NCI-H1436 (cell line): ENCODE data around the gene CALN1.
"Not testable (repeated sequence)": the region's sequence is repeated elsewhere in the genome, so short reads cannot be mapped to it uniquely, and the experiment has no call there.

Experiments
- DNase-seq: peaks from one replicate; lab custom pipeline; 2025; lab: John Stamatoyannopoulos, UW

Gene CALN1

DNA sequence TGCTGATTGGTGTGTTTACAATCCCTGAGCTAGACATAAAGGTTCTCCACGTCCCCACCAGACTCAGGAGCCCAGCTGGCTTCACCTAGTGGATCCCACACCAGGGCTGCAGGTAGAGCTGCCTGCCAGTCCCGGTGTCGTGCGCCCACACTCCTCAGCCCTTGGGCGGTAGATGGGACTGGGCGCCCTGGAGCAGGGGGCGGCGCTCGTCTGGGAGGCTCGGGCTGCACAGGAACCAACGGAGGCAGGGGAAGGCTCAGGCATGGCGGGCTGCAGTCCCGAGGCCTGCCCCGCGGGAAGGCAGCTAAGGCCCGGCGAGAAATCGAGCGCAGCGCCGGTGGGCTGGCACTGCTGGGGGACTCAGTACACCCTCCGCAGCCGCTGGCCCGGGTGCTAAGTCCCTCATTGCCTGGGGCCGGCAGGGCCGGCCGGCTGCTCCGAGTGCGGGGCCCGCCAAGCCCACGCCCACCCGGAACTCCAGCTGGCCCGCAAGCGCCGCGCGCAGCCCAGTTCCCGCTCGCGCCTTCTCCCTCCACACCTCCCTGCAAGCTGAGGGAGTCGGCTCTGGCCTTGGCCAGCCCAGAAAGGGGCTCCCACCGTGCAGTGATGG lies 674.1 kb downstream of the CALN1 start:
- DNase-seq, result not testable (repeated sequence)

DNA sequence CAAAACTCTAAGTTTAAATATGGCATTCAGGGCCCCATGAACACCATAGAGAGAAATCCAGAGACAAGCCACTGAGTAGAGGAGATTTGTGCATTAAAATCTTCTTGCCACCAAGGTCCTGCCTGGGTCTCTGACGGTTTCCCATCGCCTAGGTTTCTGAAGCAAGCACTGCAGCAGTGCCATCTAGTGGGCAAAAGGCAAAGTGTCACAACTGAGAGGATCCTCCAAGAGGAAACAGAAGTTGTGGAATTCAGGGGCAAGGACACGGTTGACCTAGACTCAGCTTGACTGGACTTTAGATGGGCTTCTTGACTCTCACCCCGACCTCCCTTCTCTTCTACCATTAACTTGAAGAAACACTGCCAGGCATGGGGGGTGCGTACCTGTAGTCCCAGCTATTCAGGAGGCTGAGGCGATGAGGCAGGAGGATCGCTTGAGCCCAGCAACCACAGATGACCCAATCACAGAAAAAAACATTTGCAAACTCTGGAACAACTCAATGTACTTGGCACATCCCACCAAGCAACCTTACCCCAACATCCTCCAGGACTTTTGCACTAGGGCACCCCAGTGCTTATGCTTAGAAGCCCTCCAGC lies 676.1 kb downstream of the CALN1 start:
- DNase-seq, result peak; percentile 6

DNA sequence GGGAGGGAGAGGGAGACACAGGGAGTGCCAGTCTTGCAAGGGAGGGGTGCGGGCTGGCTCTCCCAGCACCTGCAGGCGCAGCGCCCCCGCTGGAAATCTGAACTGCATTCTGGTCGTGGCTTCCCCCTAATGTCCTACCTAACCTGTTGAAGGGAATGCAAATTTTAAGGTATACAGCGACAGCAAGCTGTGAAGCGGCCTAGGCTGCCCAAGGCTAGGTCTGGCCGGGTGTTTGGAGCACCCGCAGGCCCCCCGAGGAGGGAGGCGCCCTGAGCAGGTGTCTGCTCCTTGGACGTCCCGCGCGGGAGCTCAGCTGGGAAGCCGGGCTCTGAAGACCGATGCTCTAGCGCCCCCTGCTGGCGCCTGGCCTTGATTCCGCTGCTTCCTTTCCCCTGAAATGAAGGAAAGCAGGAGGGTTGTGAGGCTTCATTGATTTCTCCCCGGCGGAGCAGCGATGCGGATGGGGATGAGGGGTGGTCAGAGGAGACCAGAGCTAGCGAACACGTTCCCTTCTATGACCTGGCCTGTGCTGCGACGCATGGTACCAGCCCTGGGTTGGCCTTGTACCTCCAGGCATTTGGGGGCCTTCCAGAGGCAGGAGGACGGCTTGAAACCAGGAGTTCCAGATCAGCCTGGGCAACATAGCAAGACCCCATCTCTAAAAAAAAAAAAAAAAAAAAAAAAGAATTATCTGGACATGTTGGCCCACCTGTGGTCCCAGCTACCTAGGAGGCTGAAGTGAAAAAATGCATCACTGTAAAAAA lies 678.8 kb downstream of the CALN1 start:
- peak; percentile 58 for DNase-seq

DNA sequence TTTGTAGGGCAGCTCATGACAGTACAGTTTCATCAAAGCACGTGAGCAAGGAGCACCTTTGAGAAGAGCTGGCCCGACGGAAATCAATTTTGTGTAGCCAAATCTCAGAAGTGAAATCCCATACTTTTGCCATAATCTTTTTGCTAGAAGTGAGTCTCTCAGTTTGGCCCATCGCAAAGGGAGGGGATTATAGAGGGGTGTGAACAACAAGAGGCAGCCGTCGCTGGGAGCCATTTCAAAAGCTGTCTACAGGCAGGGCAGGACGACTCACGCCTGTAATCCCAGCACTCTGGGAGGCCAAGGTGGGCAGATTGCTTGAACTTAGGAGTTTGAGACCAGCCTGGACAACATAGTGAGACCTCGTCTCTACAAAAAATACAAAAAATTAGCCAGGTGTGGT lies 680.4 kb downstream of the CALN1 start:
- no peak for DNase-seq
